PC-9 (cell line): Measurements from ENCODE around the gene FBXL17. TPM values are rescaled to one million over a fixed set of nuclear protein-coding genes. Genes with fewer than 3 reads are reported as not detected.

Experiments used
- BruUV-seq: library from RNA; stranded (reverse); fragments of 400-500 nt; replicated peaks from 2 replicates; lab custom pipeline; 2021; lab: Mats Ljungman, UMichigan
- CTCF ChIA-PET: fragments of 300-600 bp; sonication (Branson Sonifier 250); formaldehyde crosslinking; loops from one replicate; lab custom pipeline; 2022; ENCODE audit warnings: antibody characterized with exemption; lab: Charles Lee
- POLR2A ChIA-PET: fragments of 300-600 bp; sonication (Branson Sonifier 250); formaldehyde crosslinking; loops from one replicate; lab custom pipeline; 2022; ENCODE audit warnings: antibody characterized with exemption; ENCODE audit not compliant: unreplicated experiment; lab: Charles Lee
- DNase-seq, 2 experiments: peaks; one replicate each; pipeline versions ENCODE4 v3.0.0 to v3.0.0-alpha.2; 2015 to 2022; ENCODE audit warnings: mixed read lengths in 1 of 2
- H2AFZ ChIP-seq: fragments of 200-600 bp; sonication (generic); 2 replicates; pipeline ENCODE4 v1.8.1; 2017; ENCODE audit warnings: antibody characterized with exemption
- H3F3A ChIP-seq: fragments of 200-600 bp; sonication (generic); 2 replicates; pipeline ENCODE4 v1.8.1; 2017; ENCODE audit warnings: antibody characterized with exemption, mild to moderate bottlenecking, low read depth; ENCODE audit not compliant: insufficient read depth
- H3K27ac ChIP-seq: fragments of 200-600 bp; sonication (generic); 2 replicates; pipeline ENCODE4 v1.6.1; 2016; ENCODE audit warnings: mixed run types
- H3K27me3 ChIP-seq: fragments of 200-600 bp; sonication (generic); 2 replicates; pipeline ENCODE4 v1.6.1; 2016; ENCODE audit warnings: low read depth, mixed run types; ENCODE audit not compliant: insufficient read depth
- H3K36me3 ChIP-seq: fragments of 200-600 bp; sonication (generic); 2 replicates; pipeline ENCODE4 v1.6.1; 2016; ENCODE audit warnings: low read depth, mixed run types
- H3K4me1 ChIP-seq: fragments of 200-600 bp; sonication (generic); replicated peaks from 2 replicates; pipeline ENCODE4 v1.6.1; 2016; ENCODE audit warnings: mixed run types; ENCODE audit not compliant: insufficient read depth
- H3K4me2 ChIP-seq: fragments of 200-600 bp; sonication (generic); 2 replicates; pipeline ENCODE4 v1.6.1; 2017; ENCODE audit warnings: mixed run types
- H3K4me3 ChIP-seq: fragments of 200-600 bp; sonication (generic); 2 replicates; pipeline ENCODE4 v1.6.1; 2016; ENCODE audit warnings: mixed run types
- H3K79me2 ChIP-seq: fragments of 200-600 bp; sonication (generic); 2 replicates; pipeline ENCODE4 v1.6.1; 2017; ENCODE audit warnings: low read depth, mixed run types
- H3K9me2 ChIP-seq: fragments of 200-600 bp; sonication (generic); 2 replicates; pipeline ENCODE4 v1.8.1; 2017; ENCODE audit warnings: mild to moderate bottlenecking; ENCODE audit not compliant: insufficient read depth
- H3K9me3 ChIP-seq: fragments of 200-600 bp; sonication (generic); 2 replicates; pipeline ENCODE4 v1.8.1; 2016; ENCODE audit warnings: low read depth; ENCODE audit not compliant: insufficient read depth
- H4K20me1 ChIP-seq: fragments of 200-600 bp; sonication (generic); 2 replicates; pipeline ENCODE4 v1.8.1; 2017; ENCODE audit not compliant: insufficient read depth
- CTCF ChIP-seq: fragments of 200-600 bp; sonication (generic); conservative IDR thresholded peaks from 2 replicates; pipeline ENCODE4 v1.6.1; 2017; ENCODE audit warnings: mixed run types, antibody characterized with exemption, mild to moderate bottlenecking, moderate library complexity
- EZH2 ChIP-seq: fragments of 200-600 bp; sonication (generic); IDR thresholded peaks from 2 replicates; pipeline ENCODE4 v1.8.0; 2017; ENCODE audit warnings: antibody characterized with exemption, low read depth
- intact Hi-C: fragments of 100-400 bp; cut with micrococcal nuclease; formaldehyde crosslinking; loops from one replicate; pipeline ENCODE4 v1.10.0; 2022; ENCODE audit not compliant: unreplicated experiment
- total RNA-seq: library from RNA; stranded (reverse); gene quantifications from 2 replicates; pipeline ENCODE4 v1.2.3, GENCODE V29; 2021

FBXL17 gene
- total RNA-seq, 1 experiment from 2014 or later, result 19.5 TPM

- H3K4me3 ChIP-seq, result no peak overlapping the region
- 0 out of 2 replicates have a peak, but pooled peaks cover 3% of the 10 kb centered on the region for H3K9me3 ChIP-seq
- no peak for TF ChIP-seq EZH2
- TF ChIP-seq CTCF, result no peak
- H3K36me3 ChIP-seq, result no peaks in the 10 kb centered on the region
- no peaks in the 10 kb centered on the region for H3K9me2 ChIP-seq
- no peaks in the 10 kb centered on the region for H4K20me1 ChIP-seq
- no peak for DNase-seq
- no peaks in the 10 kb centered on the region for H3K79me2 ChIP-seq
- CTCF ChIA-PET, result no interaction called here
- no peak overlapping the region for H3K27ac ChIP-seq
- H3K27me3 ChIP-seq, result no peaks in the 10 kb centered on the region
- H2AFZ ChIP-seq, result no peak overlapping the region
- no peaks in the 10 kb centered on the region for H3F3A ChIP-seq
- H3K4me2 ChIP-seq, result no peak overlapping the region
- POLR2A ChIA-PET, result no interaction called here
- intact Hi-C loops, result no loop called here
- no peaks in the 10 kb centered on the region for H3K4me1 ChIP-seq
- no TSS peak for BruUV-seq
Observed at GRCh38 chr5:108054349-108054748, 327.5 kb downstream of the FBXL17 start.

GRCh38 chr5:108046955-108047670 lies 334.8 kb downstream of the FBXL17 start:
- BruUV-seq, result no TSS peak
- Histone ChIP-seq H3K4me3 (no peak overlapping the region), H3K9me3 (0 out of 2 replicates have a peak, but pooled peaks cover 3% of the 10 kb centered on the region), H3K4me2 (no peak overlapping the region), H3F3A (no peaks in the 10 kb centered on the region), H3K9me2 (0 out of 2 replicates have a peak, but pooled peaks cover 10% of the 10 kb centered on the region), H3K36me3 (no peaks in the 10 kb centered on the region), H3K27ac (no peak overlapping the region), H3K4me1 (no peaks in the 10 kb centered on the region), H2AFZ (no peak overlapping the region), H4K20me1 (no peaks in the 10 kb centered on the region), H3K79me2 (no peaks in the 10 kb centered on the region), H3K27me3 (no peaks in the 10 kb centered on the region)
- TF ChIP-seq EZH2, result no peak
- no peak for TF ChIP-seq CTCF
- ChIA-PET POLR2A (no interaction called here), CTCF (no interaction called here)
- intact Hi-C loops, result no loop called here
- DNase-seq, result no peak

GRCh38 chr5:108036482-108036881 lies 345.4 kb downstream of the FBXL17 start:
- Histone ChIP-seq H3K27ac (no peak overlapping the region), H3K4me2 (no peak overlapping the region), H3K9me3 (no peaks in the 10 kb centered on the region), H2AFZ (no peak overlapping the region), H3K4me1 (no peaks in the 10 kb centered on the region), H4K20me1 (no peaks in the 10 kb centered on the region), H3K27me3 (no peaks in the 10 kb centered on the region), H3F3A (no peaks in the 10 kb centered on the region), H3K9me2 (0 out of 2 replicates have a peak, but pooled peaks cover 2% of the 10 kb centered on the region), H3K4me3 (no peak overlapping the region), H3K36me3 (no peaks in the 10 kb centered on the region), H3K79me2 (no peaks in the 10 kb centered on the region)
- ChIA-PET CTCF (no interaction called here), POLR2A (no interaction called here)
- no peak for DNase-seq
- no peak for TF ChIP-seq EZH2
- no peak for TF ChIP-seq CTCF
- no TSS peak for BruUV-seq
- intact Hi-C loops, result no loop called here
